GM21447 (cell line): ENCODE results near the gene OFD1.

Experiments
- ATAC-seq: cut with Tn5 transposase; IDR thresholded peaks from one replicate; pipeline ENCODE4 v1.9.1; 2021; ENCODE audit not compliant: unreplicated experiment

Gene OFD1

DNA sequence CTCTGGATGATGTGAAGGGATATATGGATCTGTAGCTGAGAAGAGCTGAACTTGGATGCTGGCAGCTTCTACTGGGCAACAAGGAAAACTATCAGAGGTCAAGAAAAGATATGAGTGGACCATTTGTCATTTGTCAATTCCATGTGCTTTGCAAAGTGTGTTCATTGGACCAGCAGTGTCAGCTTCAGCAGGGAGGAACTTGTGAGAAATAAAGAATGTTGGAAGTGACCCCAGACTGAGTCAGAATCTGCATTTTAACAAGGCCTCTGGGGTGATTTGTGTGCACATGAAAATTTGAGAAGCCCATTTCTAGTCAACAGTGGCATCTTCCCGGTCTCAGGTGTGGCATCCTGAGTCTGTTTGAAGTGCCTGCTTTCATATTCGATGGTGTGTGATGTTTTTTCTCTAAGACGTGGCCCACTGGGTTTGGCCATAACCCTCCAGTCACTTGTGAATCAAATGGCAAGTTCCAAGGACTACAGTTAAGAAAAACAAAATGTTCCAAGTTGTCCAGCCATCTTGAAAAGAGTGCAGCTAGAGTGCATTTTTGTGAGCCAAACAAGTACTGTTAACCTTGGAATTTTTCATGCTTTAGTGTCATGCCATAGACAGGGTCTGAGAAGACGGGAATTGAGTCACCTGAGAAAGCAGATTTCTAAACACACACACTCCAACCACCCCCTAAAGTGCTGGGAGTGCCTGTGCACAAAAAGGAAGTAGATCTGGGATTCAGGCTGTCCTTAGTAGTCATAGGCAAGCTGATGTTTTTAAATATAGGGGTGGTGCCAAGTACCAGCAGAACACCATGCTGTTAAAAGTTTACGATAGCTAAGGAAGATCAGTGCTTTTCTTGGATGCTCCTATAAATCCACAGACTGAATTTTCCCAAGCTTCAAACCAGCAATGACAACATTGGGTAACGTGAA lies 55.9 kb downstream of the OFD1 start:
- no peak for ATAC-seq

DNA sequence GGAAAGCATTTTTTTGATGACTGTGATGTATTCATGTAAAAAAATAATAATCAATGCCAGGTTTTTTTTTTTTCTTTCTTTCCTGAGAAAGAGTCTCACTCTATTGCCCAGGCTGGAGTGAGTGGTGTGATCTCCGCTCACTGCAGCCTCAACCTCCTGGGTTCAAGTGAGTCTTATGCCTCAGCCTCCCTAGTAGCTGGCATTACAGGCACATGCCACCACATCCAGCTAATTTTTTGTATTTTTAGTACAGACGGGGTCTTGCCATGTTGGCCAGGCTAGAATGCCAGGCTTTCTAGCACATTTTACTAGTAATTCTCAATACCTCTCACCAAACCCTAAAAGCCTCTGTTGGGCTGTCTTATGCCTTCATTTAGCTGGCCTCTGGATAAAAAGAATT lies 56.6 kb downstream of the OFD1 start:
- no peak for ATAC-seq

DNA sequence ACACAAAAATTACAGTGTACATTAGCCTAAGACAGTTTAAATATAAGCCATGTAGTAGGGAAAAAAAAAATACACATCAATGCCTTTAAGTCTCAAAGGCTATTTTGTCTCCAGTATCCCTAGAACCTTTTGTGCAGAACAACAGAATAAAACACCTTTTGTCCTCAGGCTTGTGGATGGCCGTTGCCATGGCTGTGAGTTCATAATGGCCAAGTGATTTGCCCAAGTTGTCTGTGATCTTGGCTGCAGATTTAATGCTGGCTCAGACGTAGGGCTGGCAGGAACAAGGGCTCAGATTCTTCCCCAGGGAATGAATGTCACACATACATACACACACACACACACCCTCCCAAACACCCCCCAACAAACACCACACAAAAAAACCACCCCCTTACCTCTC lies 57.0 kb downstream of the OFD1 start:
- no peak for ATAC-seq

DNA sequence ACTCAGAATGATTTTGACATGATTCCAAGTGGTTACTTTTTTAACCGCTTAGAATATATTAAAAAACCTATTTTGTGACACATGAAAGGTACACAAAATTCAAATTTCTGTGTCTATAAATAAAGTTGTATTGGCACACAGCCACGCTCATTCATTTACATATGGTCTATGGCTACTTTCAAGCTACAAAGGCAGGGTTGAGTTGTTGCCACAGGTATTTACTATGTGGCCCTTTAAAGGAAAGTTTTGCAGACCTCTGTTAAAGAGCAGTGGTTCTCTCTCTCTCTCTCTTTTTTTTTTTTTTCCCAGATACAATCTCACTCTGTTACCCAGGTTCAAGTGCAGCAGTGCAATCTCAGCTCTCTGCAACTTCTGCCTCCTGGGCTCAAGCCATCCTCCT lies 59.3 kb downstream of the OFD1 start:
- no peak for ATAC-seq

DNA sequence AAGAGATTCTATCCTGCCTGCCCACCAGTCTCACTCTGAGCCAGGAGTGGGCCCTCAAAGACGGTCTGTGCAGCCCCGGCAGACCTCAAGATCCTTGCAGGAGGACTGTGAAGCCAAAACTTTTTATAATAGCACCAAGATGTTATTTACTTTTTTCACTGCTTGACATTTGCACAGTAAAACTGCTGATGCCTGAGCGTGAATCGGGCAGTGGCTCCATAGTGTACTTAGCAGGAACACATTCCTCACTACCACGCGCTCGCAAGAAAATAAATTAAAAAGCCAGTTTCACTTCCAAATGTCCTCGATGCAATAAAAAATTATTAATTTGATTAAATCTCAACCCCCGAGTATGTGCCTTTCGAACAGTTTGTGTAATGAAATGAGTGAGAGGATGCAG lies 59.9 kb downstream of the OFD1 start:
- no peak for ATAC-seq

DNA sequence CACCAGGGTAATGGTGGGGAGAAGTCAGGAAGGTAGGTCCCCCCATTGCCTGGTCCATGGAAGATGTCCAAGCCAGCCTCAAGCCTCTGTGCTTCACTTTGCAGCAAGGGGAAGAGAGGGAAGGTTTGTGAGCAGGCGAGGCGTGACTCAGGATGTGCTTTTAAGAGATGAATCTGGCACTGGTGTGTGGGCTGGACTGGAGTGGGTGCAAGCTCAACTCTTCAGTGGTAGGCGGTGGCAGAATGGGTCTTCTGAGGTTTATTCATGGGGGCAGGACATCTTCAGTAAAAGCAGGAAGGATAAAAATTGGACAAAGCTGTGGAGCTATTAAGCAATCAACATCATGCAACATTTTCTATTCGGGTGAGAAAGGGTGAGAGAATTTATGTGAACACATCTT lies 63.0 kb downstream of the OFD1 start:
- ATAC-seq: no peak

DNA sequence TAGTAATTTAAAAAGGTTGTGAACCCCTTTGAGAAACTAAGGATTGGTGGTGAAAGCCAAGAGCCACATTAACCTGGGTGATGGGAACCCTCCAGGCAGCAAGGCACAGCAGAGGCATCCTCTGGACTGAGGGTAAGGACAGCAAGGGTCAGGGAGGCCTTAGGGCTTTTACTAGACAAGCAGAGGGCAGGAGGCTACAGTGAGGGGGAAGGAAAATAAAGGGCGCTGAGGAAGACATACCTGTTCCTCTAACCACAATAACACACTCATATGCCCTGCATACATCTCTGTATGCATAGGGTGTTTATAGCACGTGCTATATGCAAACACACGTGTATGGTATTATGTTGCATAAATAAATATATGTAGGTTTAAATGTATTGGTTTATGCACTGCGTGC lies 63.6 kb downstream of the OFD1 start:
- ATAC-seq: no peak

DNA sequence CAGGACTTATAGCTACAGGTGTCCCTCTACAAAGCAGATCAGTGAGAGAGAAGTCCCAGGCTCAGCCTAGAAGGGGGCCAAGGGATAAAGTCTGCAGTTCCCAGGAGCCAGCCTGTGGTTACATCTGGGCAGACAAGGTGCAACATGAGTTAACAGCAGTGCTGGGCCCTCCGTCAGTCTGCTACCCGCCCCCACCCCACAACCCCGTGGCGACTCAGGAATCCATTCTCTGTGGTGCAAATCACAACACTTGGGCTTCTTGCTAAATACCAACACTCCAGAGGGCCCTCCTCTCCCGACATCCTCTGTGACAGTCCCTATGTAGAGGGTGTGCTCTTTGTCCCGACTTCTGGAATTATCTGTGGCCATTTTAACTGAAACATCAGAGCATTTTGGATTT lies 68.6 kb downstream of the OFD1 start:
- no peak for ATAC-seq

DNA sequence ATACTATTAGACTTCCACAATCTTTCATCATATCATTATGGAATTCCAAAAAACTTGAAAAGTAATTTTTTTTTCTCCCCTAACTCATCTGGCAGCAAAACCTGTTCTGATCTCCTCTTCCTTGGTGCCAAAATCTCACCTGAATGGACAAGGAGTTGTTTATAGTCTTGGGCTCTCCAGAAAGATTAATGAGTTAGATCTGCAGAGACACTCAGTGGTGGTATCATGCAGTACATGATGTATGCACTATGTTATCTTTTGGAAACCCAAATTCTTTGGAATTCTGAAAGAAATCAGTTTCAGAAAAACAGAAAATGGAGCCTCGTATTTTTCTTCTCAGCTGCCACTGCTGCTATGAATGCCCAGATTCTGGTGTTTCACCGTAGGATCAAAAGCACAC lies 70.7 kb downstream of the OFD1 start:
- ATAC-seq: no peak

DNA sequence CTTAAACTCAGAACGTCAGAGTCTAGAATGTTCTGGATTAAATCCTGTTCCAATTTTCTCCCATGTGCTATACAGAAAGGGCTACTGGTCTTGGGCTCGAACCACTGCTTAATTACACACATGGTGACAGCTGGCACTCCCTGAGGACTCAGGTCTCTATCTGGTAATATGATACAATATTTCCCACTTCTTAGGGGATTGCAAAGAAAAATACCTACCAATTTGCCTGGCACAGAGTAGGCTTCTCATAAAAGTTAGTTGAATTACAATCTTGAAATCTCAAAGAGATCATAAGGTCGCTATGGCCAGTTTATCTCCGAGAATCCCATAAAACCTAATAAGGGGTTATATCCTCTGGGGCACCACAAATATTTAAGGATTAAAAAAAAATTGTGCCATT lies 73.7 kb downstream of the OFD1 start:
- no peak for ATAC-seq

DNA sequence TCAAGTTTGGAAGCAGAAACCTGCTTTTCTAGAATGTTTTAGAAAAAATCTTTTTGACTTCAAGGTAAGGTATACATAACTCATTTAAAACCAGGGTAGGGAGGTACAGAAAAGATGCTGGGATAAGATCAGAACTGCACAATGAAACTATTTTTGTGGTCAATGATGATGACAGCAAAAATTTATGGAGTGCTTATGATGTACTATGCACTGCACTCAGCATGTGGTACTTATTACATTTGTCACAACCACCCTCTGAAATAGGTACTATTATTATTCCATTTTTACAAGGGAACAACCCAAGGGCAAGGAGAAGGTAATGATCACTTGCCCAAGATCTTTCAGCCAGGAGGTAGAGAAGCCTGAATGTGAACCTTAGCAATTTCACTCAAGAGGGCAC lies 74.3 kb downstream of the OFD1 start:
- no peak for ATAC-seq

DNA sequence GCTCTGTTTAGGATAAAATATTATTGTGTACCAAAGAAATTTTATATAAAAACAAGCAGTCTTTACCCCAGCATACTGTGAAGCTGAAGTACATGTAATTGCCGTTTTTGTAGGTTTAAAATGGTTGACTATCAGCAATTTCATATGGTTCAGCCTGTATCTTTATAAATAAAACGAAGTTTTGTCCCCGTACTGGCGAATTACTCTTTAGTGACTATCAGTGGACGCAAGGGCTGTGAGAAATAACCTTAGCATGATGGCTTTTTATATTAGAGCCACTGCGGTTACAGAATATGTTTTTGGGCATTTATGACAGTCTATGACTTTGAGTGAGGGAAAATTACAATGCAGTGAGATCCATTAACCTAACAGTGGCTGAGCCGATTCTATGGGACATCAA lies 81.1 kb downstream of the OFD1 start:
- no peak for ATAC-seq

DNA sequence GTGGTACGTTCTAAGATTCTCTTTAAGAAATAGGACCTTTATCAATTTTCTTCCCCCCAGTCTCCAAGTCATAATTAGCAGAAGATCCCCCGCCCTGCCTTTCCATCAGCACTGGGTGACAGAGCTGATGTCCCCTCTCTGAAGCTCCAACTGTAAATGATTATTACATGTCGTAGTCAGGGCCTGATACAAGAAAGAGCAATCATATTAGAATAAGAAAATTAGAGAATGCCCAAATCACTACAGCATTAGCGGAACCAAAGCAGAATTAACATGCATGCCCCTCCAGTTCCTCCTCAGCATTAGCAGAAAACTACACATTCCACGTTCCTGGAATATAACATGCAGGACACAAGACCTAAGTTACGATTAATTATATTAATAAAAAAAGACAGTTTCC lies 81.6 kb downstream of the OFD1 start:
- ATAC-seq: no peak

DNA sequence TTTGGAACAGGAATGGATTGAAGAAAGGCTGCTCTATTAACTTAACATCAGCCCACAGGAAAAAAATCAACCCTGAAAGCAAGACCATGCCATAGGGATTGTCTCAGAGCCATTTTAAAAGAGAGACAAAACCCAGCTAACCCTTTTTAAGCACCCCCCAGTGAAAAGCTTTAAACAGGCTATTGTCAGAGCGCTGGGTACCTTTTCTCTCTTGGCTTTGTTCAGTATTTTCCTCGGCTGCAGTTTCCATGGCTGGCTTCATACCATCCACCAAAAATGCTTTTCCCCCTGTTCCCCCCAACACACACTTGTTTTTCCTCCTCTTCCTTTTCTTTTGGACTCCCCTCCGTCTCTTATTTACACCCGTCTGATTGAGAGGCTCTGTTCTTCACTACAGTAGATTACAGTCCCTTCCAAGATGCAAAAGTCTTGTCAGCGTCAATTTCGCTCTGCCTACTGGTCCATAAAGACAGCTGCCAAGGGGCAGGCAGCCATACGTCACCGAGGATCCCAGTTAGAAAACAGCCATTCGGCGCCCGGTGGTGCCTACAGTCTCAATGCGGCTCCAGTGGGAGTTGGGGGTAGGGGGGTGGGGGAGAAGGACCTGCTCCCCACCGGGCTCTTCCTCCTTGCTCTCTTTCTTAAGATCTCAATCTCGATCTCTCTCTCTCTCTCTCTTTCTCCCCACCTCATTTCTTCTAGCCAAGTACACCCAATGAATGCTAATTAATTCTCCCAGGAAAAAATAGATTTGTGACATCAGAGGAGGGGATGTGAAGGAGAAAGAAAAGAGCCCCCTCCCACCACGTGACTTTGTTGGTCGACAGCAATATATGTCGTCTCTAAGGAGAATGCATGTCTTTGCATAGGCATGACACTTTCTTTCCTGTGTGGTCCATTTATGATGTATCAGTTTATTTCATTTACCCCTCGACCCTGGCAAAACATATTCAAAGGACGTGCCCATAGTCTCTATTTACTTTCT lies 82.4 kb downstream of the OFD1 start, which contains the start of gene GPM6B:
Gene GPM6B (minus strand): TSS at position 451 of the 985 bp plus-strand sequence. CDS start 189 bp downstream, at position 262.
- ATAC-seq: no peak
